Fibroblast of lung (primary cell): Measurements from ENCODE around the gene PTPRM.

Experiments
- EZH2 ChIP-seq: IDR thresholded peaks from 2 replicates; pipeline ENCODE4 v1.5.1; 2012; ENCODE audit warnings: low read length, control low read depth, mild to moderate bottlenecking; ENCODE audit errors: missing control alignments
- TF ChIP-seq, protein P1 (sequence below), 2 donors: IDR thresholded peaks in 1 of 2; conservative IDR thresholded peaks in 1 of 2; 1 replicate in 1 of 2; 2 replicates in 1 of 2; pipeline ENCODE4 v1.5.1; 2011 to 2012; ENCODE audit warnings: low read length in 2 of 2, control low read depth in 1 of 2, inconsistent platforms in 1 of 2, low read depth in 1 of 2, mild to moderate bottlenecking in 1 of 2

DNA sequence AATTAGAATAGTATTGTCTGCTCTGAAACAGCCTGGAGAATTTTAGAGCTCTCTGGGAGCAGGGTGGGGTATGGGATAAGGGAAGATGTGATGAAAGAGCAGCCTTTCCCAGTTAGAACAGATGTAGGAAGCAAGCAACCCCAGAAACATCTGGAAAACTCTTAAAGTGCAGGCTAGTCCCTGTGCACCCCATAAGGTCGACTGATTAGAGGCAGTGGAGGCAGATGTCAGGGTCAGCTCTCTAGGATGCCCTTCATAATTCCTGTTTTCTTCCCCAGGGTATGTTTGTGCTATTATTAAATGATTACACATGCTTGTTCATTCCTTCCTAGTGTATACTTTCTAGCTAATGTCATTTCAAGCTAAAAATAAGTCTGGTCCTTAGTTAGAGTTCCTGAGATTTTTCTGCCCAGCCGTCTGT is 41.7 kb downstream of the PTPRM start:
- TF ChIP-seq, protein P1, sequence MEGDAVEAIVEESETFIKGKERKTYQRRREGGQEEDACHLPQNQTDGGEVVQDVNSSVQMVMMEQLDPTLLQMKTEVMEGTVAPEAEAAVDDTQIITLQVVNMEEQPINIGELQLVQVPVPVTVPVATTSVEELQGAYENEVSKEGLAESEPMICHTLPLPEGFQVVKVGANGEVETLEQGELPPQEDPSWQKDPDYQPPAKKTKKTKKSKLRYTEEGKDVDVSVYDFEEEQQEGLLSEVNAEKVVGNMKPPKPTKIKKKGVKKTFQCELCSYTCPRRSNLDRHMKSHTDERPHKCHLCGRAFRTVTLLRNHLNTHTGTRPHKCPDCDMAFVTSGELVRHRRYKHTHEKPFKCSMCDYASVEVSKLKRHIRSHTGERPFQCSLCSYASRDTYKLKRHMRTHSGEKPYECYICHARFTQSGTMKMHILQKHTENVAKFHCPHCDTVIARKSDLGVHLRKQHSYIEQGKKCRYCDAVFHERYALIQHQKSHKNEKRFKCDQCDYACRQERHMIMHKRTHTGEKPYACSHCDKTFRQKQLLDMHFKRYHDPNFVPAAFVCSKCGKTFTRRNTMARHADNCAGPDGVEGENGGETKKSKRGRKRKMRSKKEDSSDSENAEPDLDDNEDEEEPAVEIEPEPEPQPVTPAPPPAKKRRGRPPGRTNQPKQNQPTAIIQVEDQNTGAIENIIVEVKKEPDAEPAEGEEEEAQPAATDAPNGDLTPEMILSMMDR (conservative IDR thresholded peaks at IDR 0.05 in 1 of 2, IDR thresholded peaks at IDR 0.05 in 1 of 2; ENCODE audit: low read depth in 1 of 2, low read length in 2 of 2), result no peak
- TF ChIP-seq EZH2, result no peak
